ENCODE measurements around the gene KIRREL3.

Gene KIRREL3

DNA sequence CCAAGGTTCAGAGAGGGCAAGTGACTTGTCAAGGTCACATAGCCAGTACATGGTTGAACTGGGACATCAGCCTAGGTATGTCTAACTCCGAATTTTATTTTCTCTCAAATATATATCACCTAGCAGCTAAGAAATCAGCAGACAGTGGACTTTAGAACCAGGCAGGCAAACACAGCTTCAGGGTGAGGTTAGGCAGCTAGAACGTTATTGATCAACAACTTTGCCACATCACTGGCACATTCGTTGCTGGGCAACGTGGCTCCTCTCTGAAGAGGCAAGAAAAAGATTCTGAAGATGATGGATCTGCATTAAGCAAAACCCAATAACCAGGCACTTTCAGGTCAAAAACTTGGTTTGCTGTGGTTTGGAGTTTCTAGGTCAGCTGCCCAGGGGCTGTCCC is 258.0 kb downstream of the KIRREL3 start:
- Histone ChIP-seq H3K36me3 (ENCODE audit: insufficient read depth, low read length) (no peaks in the 10 kb centered on the region), H3K4me1 (ENCODE audit: control insufficient read depth, insufficient read depth, low read length, unreplicated experiment) (peaks cover 4% of the 10 kb centered on the region), H3K79me2 (ENCODE audit: control insufficient read depth, insufficient read depth, low read length, unreplicated experiment) (no peaks in the 10 kb centered on the region), H3K27ac (ENCODE audit: low read depth, low read length) (no peak overlapping the region), H3K4me3 (ENCODE audit: low read depth, low read length) (no peak overlapping the region), H3K27me3 (ENCODE audit: insufficient read depth, low read length) (no peaks in the 10 kb centered on the region), H2AFZ (ENCODE audit: low read length, unreplicated experiment) (no peak overlapping the region)

DNA sequence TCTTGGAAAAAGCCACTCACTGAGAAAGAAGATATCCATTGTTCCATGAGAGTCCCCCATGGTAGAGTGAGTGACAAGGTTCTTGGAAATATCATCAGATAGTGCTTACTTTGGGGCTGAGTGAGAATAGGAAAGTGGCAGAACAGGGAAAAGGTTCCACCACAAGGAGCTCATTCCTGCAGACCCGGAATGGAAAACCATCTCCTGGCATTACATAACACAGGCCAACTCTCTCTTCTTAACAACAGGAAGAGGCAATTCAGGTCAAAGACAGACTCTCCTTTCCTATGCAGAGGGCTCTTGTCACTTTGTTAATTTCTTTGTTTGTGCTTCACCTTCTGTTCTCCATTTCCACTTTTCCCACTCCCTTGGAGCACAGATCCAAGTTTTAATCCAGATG is 259.7 kb downstream of the KIRREL3 start:
- H3K27ac ChIP-seq (ENCODE audit: low read depth, low read length) = no peak overlapping the region
- H3K79me2 ChIP-seq (ENCODE audit: control insufficient read depth, insufficient read depth, low read length, unreplicated experiment) = no peaks in the 10 kb centered on the region

DNA sequence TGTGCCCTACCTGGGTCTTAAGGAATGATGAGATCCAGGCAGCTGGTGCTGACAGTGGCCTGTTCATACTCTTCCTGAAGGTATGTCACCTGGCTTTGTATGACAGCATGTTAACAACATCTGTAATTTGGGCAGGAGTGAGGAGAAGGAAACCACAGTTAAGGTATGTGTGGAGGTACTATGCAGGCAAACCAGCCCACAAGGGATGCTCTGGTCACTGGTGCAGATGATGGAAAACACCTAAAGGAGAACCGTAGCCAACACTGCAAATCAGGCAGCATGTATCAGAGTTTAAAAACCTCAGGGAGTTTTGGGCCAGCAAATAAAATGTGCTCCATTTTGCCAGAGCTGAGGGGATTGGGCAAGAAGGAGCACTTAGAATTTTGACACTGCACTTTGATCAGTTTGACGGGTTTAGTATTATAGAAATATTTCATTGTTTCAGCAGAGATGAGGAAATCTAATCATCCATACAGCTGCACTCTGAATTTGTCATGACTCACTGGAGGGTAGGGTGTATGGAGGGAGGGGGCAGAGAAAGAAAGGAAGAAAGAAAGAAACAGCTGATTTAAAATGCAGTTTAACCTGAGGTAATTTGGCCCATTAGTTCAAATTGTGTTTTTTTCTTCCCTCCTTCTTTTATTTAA is 260.9 kb downstream of the KIRREL3 start:
- H2AFZ ChIP-seq (ENCODE audit: low read length, unreplicated experiment) = no peak overlapping the region
- no peaks in the 10 kb centered on the region for H3K27me3 ChIP-seq (ENCODE audit: insufficient read depth, low read length)
- no peaks in the 10 kb centered on the region for H3K79me2 ChIP-seq (ENCODE audit: control insufficient read depth, insufficient read depth, low read length, unreplicated experiment)
- no peaks in the 10 kb centered on the region for H3K36me3 ChIP-seq (ENCODE audit: insufficient read depth, low read length)
- H3K27ac ChIP-seq (ENCODE audit: low read depth, low read length) = no peak overlapping the region
- no peak overlapping the region for H3K4me3 ChIP-seq (ENCODE audit: low read depth, low read length)
- H3K4me1 ChIP-seq (ENCODE audit: control insufficient read depth, insufficient read depth, low read length, unreplicated experiment) = peaks cover 4% of the 10 kb centered on the region

More for the DNA sequence above, 259.7 kb downstream of the KIRREL3 start:
- Histone ChIP-seq H2AFZ (ENCODE audit: low read length, unreplicated experiment) (no peak overlapping the region), H3K27me3 (ENCODE audit: insufficient read depth, low read length) (no peaks in the 10 kb centered on the region), H3K4me1 (ENCODE audit: control insufficient read depth, insufficient read depth, low read length, unreplicated experiment) (peaks cover 4% of the 10 kb centered on the region), H3K36me3 (ENCODE audit: insufficient read depth, low read length) (no peaks in the 10 kb centered on the region), H3K4me3 (ENCODE audit: low read depth, low read length) (no peak overlapping the region)

DNA sequence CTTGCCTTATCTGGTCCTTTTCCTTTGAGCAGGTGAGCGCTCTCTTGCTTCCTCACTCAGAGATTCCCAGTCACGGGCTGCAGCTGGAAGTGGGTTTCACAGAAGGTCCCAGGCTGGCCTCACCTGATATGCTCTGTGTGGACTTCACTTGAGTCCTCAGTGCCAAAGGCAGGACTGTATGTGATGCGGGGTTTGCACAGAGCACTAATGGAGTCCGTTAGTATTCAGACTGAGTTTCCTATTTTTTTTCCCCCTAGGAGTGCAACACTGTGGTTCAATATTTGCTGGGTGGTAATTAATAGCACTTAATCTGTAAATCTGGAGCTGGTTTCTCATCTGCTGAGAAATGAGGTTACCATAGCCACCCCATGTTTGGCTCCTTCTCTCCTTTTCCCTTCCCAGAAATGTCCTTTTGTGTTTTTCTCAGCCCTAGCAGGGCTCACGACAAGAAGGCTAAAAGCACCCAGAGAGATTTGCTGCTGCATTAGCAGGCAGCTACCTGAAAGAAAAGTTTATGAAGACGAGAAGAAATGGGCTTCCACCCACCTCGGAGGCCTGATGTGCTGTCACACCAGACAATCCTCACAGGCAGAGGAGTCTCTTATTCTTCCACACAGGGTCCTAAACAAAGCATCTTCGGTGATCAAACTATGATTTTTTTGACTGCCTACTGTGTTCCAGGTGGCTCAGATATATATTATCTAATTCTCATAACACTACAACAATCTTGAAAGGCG is 262.1 kb downstream of the KIRREL3 start:
- no peaks in the 10 kb centered on the region for H3K79me2 ChIP-seq (ENCODE audit: control insufficient read depth, insufficient read depth, low read length, unreplicated experiment)
- H3K27me3 ChIP-seq (ENCODE audit: insufficient read depth, low read length) = no peaks in the 10 kb centered on the region
- no peaks in the 10 kb centered on the region for H3K36me3 ChIP-seq (ENCODE audit: insufficient read depth, low read length)
- no peak overlapping the region for H3K27ac ChIP-seq (ENCODE audit: low read depth, low read length)
- H2AFZ ChIP-seq (ENCODE audit: low read length, unreplicated experiment) = no peak overlapping the region
- no peak overlapping the region for H3K4me3 ChIP-seq (ENCODE audit: low read depth, low read length)
- H3K4me1 ChIP-seq (ENCODE audit: control insufficient read depth, insufficient read depth, low read length, unreplicated experiment) = peaks cover 4% of the 10 kb centered on the region

- Histone ChIP-seq H3K27ac (ENCODE audit: low read depth, low read length) (no peak overlapping the region), H3K36me3 (ENCODE audit: insufficient read depth, low read length) (no peaks in the 10 kb centered on the region), H2AFZ (ENCODE audit: low read length, unreplicated experiment) (no peak overlapping the region), H3K27me3 (ENCODE audit: insufficient read depth, low read length) (no peaks in the 10 kb centered on the region), H3K4me1 (ENCODE audit: control insufficient read depth, insufficient read depth, low read length, unreplicated experiment) (peaks cover 4% of the 10 kb centered on the region), H3K4me3 (ENCODE audit: low read depth, low read length) (no peak overlapping the region), H3K79me2 (ENCODE audit: control insufficient read depth, insufficient read depth, low read length, unreplicated experiment) (no peaks in the 10 kb centered on the region)
Measured at GRCh38 chr11:126736682-126737572, 263.6 kb downstream of the KIRREL3 start.

GRCh38 chr11:126734752-126735151 is 265.8 kb downstream of the KIRREL3 start:
- Histone ChIP-seq H3K27me3 (ENCODE audit: insufficient read depth, low read length) (no peaks in the 10 kb centered on the region), H3K4me1 (ENCODE audit: control insufficient read depth, insufficient read depth, low read length, unreplicated experiment) (peaks cover 4% of the 10 kb centered on the region)

DNA sequence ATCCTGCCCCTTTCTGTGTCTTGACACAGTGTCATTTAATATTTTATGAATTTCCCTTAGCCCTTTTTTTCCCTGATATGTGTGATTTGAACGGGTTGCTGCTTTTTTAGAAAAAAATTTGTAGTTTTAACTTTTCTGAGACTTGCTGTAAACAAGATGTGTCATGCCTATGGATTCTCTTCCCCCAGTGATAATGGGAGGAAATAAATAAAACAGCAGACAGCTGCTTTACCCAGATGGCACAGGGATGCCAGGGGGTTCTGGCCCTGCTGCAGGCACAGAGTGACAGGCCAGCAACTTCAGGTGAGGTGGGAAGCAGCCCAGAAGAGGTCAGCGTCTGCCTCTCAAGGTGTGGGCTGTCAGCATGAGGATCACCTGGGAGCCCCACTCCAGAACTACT is 266.9 kb downstream of the KIRREL3 start:
- no peak overlapping the region for H3K4me3 ChIP-seq (ENCODE audit: low read depth, low read length)
- H3K36me3 ChIP-seq (ENCODE audit: insufficient read depth, low read length) = no peaks in the 10 kb centered on the region
- H3K27me3 ChIP-seq (ENCODE audit: insufficient read depth, low read length) = no peaks in the 10 kb centered on the region
- no peaks in the 10 kb centered on the region for H3K4me1 ChIP-seq (ENCODE audit: control insufficient read depth, insufficient read depth, low read length, unreplicated experiment)
- no peak overlapping the region for H3K27ac ChIP-seq (ENCODE audit: low read depth, low read length)
- no peak overlapping the region for H2AFZ ChIP-seq (ENCODE audit: low read length, unreplicated experiment)
- no peaks in the 10 kb centered on the region for H3K79me2 ChIP-seq (ENCODE audit: control insufficient read depth, insufficient read depth, low read length, unreplicated experiment)

More at GRCh38 chr11:126734752-126735151, 265.8 kb downstream of the KIRREL3 start:
- Histone ChIP-seq H2AFZ (ENCODE audit: low read length, unreplicated experiment) (no peak overlapping the region), H3K36me3 (ENCODE audit: insufficient read depth, low read length) (no peaks in the 10 kb centered on the region), H3K4me3 (ENCODE audit: low read depth, low read length) (no peak overlapping the region), H3K79me2 (ENCODE audit: control insufficient read depth, insufficient read depth, low read length, unreplicated experiment) (no peaks in the 10 kb centered on the region), H3K27ac (ENCODE audit: low read depth, low read length) (no peak overlapping the region)

GRCh38 chr11:126732981-126733380 is 267.6 kb downstream of the KIRREL3 start:
- Histone ChIP-seq H3K79me2 (ENCODE audit: control insufficient read depth, insufficient read depth, low read length, unreplicated experiment) (no peaks in the 10 kb centered on the region), H3K27me3 (ENCODE audit: insufficient read depth, low read length) (no peaks in the 10 kb centered on the region), H2AFZ (ENCODE audit: low read length, unreplicated experiment) (no peak overlapping the region), H3K27ac (ENCODE audit: low read depth, low read length) (no peak overlapping the region), H3K4me3 (ENCODE audit: low read depth, low read length) (no peak overlapping the region), H3K4me1 (ENCODE audit: control insufficient read depth, insufficient read depth, low read length, unreplicated experiment) (no peaks in the 10 kb centered on the region), H3K36me3 (ENCODE audit: insufficient read depth, low read length) (no peaks in the 10 kb centered on the region)

- H3K27ac ChIP-seq (ENCODE audit: low read depth, low read length) = no peak overlapping the region
- no peaks in the 10 kb centered on the region for H3K27me3 ChIP-seq (ENCODE audit: insufficient read depth, low read length)
- H3K4me3 ChIP-seq (ENCODE audit: low read depth, low read length) = no peak overlapping the region
- H3K4me1 ChIP-seq (ENCODE audit: control insufficient read depth, insufficient read depth, low read length, unreplicated experiment) = no peaks in the 10 kb centered on the region
- no peaks in the 10 kb centered on the region for H3K36me3 ChIP-seq (ENCODE audit: insufficient read depth, low read length)
- H2AFZ ChIP-seq (ENCODE audit: low read length, unreplicated experiment) = no peak overlapping the region
- H3K79me2 ChIP-seq (ENCODE audit: control insufficient read depth, insufficient read depth, low read length, unreplicated experiment) = no peaks in the 10 kb centered on the region
Measured at GRCh38 chr11:126731576-126732142, 268.9 kb downstream of the KIRREL3 start.

- H3K27me3 ChIP-seq (ENCODE audit: insufficient read depth, low read length) = no peaks in the 10 kb centered on the region
- H3K79me2 ChIP-seq (ENCODE audit: control insufficient read depth, insufficient read depth, low read length, unreplicated experiment) = no peaks in the 10 kb centered on the region
- no peaks in the 10 kb centered on the region for H3K36me3 ChIP-seq (ENCODE audit: insufficient read depth, low read length)
- H3K27ac ChIP-seq (ENCODE audit: low read depth, low read length) = no peak overlapping the region
- H3K4me1 ChIP-seq (ENCODE audit: control insufficient read depth, insufficient read depth, low read length, unreplicated experiment) = no peaks in the 10 kb centered on the region
- no peak overlapping the region for H3K4me3 ChIP-seq (ENCODE audit: low read depth, low read length)
- no peak overlapping the region for H2AFZ ChIP-seq (ENCODE audit: low read length, unreplicated experiment)
Measured at GRCh38 chr11:126727381-126727780, 273.2 kb downstream of the KIRREL3 start.

Measured in ACC112 (cell line).